NCI-H1417 (cell line): ENCODE data around the gene TMEM88.
"Not testable (repeated sequence)": the region's sequence is repeated elsewhere in the genome, so short reads cannot be mapped to it uniquely, and the experiment has no call there.

ENCODE experiments used
- DNase-seq, 3 experiments: peaks; one replicate each; lab custom pipeline; 2025; lab: John Stamatoyannopoulos, UW

Gene TMEM88

DNA sequence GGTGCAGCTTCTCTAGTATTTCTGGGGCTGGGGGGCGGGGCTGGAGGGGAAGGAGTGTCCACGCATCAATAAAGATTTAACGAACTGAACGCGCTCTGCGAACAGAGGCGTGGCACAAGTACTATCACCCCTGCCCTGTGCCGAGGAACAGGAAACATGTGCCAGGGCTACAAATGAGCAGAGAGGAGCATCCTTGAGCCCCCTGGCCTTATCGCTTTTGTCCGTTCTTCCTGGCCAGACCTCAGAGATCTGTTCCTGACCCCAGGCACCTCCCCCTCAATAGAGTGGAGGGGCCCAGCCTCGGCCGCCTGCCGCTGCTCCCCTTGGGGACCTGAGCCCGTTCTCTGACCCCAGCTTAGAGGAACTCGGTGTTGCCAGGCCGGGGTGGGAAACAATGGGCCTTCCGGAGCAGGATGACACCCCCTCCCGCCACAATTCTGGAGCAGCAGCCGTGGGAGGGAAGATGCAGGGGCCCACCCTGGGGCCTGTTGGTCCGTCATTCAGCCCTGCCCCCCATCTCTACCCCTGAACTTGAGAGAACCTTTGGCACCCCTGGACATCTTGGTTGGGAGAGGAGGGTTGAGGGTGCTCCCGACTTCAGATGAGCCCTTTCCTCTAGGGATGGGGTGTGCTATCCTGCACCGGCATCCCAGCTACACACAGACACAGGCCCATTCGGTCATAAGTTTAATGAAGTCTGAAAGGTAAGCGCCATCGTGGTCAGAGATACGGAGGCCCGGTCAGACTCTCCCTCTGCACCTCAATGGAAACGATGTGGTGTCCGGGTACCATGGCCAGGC, 1.3 kb downstream of the TMEM88 start:
- DNase-seq: peak; percentile 2 to 24 (median 22)

DNA sequence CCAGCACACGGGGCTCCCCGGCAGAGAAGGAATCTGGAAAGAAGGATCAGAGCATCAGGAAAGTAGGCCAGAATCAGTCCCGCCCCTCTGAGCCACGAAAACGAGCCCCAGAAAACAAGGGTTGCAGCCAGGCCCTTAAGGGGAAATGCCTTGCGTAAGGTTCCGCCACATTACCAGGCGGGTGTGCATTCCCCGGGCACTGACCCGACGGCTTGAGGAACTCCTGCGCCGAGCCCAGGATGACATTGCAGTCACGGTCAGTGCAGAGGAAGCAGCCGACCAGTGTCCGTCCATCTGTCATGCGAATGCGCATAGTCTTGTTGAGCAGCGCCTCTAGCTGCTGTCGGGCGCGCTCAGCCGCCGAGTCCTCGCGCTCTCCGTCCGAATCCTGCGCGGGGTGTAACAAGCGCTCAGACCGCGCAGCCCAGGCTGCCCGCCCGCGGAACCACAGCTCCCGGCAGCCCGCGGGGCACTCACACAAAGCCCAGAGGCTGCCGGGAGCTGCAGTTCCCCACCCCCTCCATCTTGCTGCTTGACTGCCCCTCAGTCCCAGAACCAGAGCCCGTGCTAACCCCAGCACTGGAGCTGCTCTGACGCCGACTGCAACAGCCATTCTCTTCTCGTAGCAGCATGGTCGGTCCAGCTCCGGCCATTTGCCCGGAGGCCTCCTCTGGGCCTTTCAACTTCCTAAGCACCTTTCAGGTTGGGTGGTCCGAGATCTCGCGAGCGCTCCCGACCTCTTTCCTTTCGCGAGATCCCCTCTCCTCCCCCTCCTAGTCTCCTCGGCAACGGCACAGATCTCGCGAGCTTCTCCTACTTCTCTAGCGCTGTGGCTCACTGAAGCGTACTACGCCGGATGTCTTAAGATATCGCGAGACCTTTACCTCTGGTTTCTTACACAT, 2.2 kb downstream of the TMEM88 start, which contains the start of gene NAA38:
Gene NAA38 (minus strand): TSS at position 749 of the 902 bp plus-strand sequence. CDS start 96 bp downstream, at position 653.
- peak; percentile 94 to 98 (median 97) for DNase-seq

- DNase-seq: peak; percentile 86 to 97 (median 93)
Observed at GRCh38 chr17:7857713-7858521, 3.1 kb downstream of the TMEM88 start, which contains the start of gene CYB5D1. CYB5D1 (plus strand) TSS chr17:7858003; CDS start chr17:7858135, 132 bp downstream.

- DNase-seq: peak in 2 of 3 experiments; percentile 31 to 64
Observed at GRCh38 chr17:7858522-7858810, 3.6 kb downstream of the TMEM88 start.

DNA sequence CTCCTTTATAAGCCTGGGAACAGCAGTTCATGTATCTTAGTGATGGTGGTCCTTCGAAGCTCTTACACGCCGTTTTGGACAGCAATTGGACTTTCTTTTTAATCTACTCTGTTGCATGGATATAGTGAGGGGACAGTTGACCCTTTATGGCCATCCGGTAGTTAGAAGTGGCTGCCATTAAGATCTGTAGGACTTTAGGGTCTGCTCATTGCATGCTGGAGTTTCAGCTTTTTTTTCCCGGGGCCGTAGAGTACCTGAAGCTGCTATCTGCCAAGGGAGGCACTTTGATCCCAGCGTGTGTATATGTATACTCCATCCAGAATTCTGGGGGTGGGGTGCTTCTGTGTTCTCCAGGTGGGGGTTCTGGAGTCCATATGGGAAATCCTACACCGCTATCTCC, 4.2 kb downstream of the TMEM88 start:
- DNase-seq: no peak

DNA sequence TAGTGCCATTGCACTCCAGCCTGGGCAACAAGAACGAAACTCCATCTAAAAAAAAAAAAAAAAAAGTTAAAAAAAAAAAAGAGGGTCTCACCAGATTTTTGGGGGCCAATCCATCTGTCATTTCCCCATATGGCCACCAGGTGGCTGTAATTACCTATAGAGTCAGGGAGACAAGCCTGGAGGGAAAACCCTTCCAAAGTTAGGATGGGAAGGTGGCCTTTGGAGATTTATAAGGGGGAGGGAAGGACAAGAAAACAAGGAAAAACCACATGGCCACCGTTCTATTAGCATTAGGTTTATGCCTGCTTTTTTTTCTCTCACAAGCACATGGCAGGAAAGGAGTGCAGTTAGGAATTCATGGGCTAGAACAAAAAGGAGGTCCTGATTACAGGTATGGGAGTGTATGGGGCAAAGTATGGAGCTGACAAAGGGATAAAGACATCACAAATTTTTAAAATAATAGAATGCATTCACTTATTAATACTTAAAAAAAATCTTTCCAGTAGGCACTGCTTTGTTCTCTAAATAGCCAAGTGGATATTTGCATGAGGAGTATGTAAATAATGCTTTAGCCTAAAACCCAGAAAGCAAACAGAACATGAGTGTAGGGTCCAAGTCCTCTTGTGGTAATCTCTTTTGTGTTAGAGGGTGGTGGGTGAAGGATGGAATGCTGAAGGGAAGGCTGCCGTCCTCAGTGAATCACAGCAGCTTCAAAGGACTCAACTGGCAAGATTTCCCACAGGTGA, 8.0 kb downstream of the TMEM88 start:
- peak; percentile 15 to 71 (median 31) for DNase-seq

- DNase-seq: not testable (repeated sequence)
Observed at GRCh38 chr17:7864384-7864783, 9.5 kb downstream of the TMEM88 start.

GRCh38 chr17:7864995-7865650, 10.3 kb downstream of the TMEM88 start:
- DNase-seq: no peak

GRCh38 chr17:7867881-7868329, 13.0 kb downstream of the TMEM88 start:
- no peak for DNase-seq

DNA sequence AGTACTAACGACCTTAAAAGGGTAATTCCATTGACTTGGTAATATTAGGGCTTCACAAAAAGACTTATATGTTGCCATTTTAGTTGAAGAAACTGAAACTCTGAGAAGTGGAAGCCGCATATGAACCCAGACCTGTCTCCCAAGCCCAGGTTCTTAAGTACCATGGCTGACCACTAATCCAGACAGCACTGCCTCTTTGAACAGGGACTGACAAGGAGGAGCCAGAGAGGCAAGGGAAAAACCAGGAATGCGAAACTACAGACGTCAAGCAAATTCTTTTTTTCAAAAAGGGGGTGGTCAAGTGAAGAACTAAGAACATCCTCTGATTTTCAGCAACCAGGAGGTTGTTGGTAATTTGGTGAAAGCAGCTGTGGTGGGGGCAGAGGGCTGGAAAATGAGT, 18.2 kb downstream of the TMEM88 start:
- no peak for DNase-seq

DNA sequence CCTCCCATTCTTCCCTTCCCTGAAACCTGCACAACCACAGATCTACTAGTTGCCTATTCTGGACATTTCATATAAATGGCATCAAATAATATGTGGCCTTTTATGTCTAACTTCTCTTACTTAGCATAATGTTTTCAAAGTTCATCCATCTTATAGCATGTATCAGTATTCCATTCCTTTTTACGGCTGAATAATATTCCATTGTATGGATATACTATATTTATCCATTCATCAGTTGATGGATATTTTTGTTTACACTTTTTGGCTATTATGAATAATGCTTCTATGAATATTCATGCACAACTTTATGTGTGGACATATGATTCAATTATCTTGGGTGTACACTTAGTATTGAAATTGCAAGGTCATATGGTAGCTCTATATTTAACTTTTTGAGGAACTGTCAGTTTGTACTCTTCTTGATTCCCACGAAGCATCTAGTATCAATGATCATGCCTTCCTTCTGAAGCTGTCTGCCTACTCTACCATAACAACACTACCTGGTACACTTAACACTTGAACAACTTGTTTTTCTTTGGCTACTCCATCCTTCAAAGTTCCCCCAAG, 21.0 kb downstream of the TMEM88 start:
- DNase-seq: no peak

DNA sequence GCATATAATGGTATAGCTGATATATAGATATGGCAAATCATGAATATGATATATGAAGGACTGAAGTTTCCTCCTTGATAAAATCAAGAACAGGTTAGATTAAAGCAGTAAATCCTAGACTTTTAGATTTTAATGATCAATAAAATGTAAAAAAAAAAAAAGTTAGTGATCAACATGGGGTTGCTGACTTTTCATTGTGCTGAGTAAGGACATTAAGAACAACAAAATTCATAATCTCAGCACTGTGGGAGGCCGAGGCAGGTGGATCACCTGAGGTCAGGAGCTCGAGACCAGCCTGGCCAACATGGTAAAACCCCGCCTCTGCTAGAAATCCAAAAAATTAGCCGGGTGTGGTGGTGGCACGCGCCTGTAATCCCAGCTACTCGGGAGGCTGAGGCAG, 23.4 kb downstream of the TMEM88 start:
- DNase-seq: no peak

GRCh38 chr17:7880076-7880868, 25.4 kb downstream of the TMEM88 start:
- no peak for DNase-seq

GRCh38 chr17:7881276-7882054, 26.6 kb downstream of the TMEM88 start:
- peak; percentile 17 to 74 (median 35) for DNase-seq

DNA sequence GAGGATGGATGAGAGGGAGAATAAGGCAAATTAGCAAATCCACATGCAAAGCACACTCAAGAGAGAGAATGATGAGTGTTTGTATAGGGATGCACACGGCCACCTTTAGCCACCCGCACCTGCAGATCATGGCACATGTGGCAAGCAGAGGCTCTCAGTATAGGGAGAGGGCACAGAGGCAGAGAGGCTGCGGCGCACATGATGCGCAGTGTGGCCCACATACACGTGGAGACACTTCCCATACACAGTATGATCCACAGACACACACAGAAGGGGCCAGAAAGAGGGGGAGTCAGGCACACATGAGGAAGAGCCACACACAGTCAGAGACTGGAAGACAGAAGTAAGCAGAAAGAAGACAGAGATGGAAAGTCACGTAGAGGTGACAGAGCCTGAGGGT, 27.2 kb downstream of the TMEM88 start:
- peak; percentile 17 to 74 (median 35) for DNase-seq

- DNase-seq: no peak
Observed at GRCh38 chr17:7882629-7883028, 27.8 kb downstream of the TMEM88 start.

DNA sequence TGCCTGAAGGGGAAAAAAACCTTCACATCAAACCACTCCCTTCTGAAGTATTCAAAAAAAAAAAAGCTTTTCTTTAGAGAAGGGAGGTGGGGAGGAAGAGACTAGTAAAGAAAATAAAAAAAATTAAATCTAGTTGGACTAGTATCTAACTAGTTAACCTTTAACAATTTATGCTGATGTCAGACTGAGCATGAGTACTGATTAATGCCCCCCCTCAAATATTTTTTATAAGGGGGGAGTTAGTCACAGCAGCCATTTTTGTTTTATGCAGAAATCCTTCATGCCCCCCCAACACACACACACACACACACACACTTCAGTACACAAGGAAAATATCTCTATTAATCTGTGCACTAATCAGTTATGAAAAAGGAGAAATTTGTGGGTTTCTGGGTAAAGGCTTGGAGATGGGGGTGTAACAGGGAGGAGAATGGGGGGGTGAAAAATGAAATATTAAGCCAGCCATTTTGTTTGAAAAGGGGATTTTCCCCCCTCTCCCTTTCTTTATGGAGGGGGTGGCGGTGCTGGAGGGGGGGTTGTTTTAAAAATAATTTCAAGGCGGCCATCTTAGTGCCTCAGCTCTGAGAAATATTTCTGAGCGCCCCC, 29.0 kb downstream of the TMEM88 start:
- DNase-seq: peak in 2 of 3 experiments; percentile 6 to 43
